ENCODE measurements around the gene CHKB. TPM values are rescaled to one million over a fixed set of nuclear protein-coding genes. Genes with fewer than 3 reads are reported as not detected.
A peak's percentile ranks its signal among the peaks of the same experiment; 100 is the strongest.
"Not testable (repeated sequence)": the region's sequence is repeated elsewhere in the genome, so short reads cannot be mapped to it uniquely, and the experiment has no call there.

Gene CHKB
- total RNA-seq, 1 donor from 2014 or later, result 94.6 TPM

GRCh38 chr22:50544746-50545253 is 37.8 kb downstream of the CHKB start:
- Mint-ChIP-seq H3K4me3 (ENCODE audit: unreplicated experiment) (no peak overlapping the region), H3K27ac (ENCODE audit: unreplicated experiment) (no peak overlapping the region), H3K4me1 (ENCODE audit: unreplicated experiment) (peaks cover 1% of the 10 kb centered on the region), H3K27me3 (ENCODE audit: unreplicated experiment) (no peaks in the 10 kb centered on the region), H3K36me3 (ENCODE audit: low read depth, unreplicated experiment) (no peaks in the 10 kb centered on the region), H3K9me3 (ENCODE audit: unreplicated experiment) (no peaks in the 10 kb centered on the region)
- no peak for DNase-seq (ENCODE audit: low spot score)
- no peak for TF ChIP-seq CTCF (IDR thresholded peaks at IDR 0.05; ENCODE audit: unreplicated experiment)

GRCh38 chr22:50544078-50544745 is 38.4 kb downstream of the CHKB start:
- Mint-ChIP-seq H3K4me1 (ENCODE audit: unreplicated experiment) (no peaks in the 10 kb centered on the region), H3K4me3 (ENCODE audit: unreplicated experiment) (no peak overlapping the region), H3K27me3 (ENCODE audit: unreplicated experiment) (no peaks in the 10 kb centered on the region), H3K9me3 (ENCODE audit: unreplicated experiment) (no peaks in the 10 kb centered on the region), H3K27ac (ENCODE audit: unreplicated experiment) (no peak overlapping the region), H3K36me3 (ENCODE audit: low read depth, unreplicated experiment) (no peaks in the 10 kb centered on the region)
- TF ChIP-seq CTCF (IDR thresholded peaks at IDR 0.05; ENCODE audit: unreplicated experiment), result peak; percentile 41
- DNase-seq (ENCODE audit: low spot score), result peak; percentile 88

- H3K27ac Mint-ChIP-seq (ENCODE audit: unreplicated experiment), result no peak overlapping the region
- H3K4me1 Mint-ChIP-seq (ENCODE audit: unreplicated experiment), result peaks cover 6% of the 10 kb centered on the region
- no peaks in the 10 kb centered on the region for H3K9me3 Mint-ChIP-seq (ENCODE audit: unreplicated experiment)
- DNase-seq (ENCODE audit: low spot score), result no peak
- H3K4me3 Mint-ChIP-seq (ENCODE audit: unreplicated experiment), result no peak overlapping the region
- no peak for TF ChIP-seq CTCF (IDR thresholded peaks at IDR 0.05; ENCODE audit: unreplicated experiment)
- H3K27me3 Mint-ChIP-seq (ENCODE audit: unreplicated experiment), result peaks cover 2% of the 10 kb centered on the region
- no peaks in the 10 kb centered on the region for H3K36me3 Mint-ChIP-seq (ENCODE audit: low read depth, unreplicated experiment)
Observed at GRCh38 chr22:50542416-50542927, 40.2 kb downstream of the CHKB start.

GRCh38 chr22:50541667-50542026 is 41.0 kb downstream of the CHKB start:
- H3K27ac Mint-ChIP-seq (ENCODE audit: unreplicated experiment); H3K4me1 Mint-ChIP-seq (ENCODE audit: unreplicated experiment); H3K4me3 Mint-ChIP-seq (ENCODE audit: unreplicated experiment); DNase-seq (ENCODE audit: low spot score); H3K9me3 Mint-ChIP-seq (ENCODE audit: unreplicated experiment); H3K27me3 Mint-ChIP-seq (ENCODE audit: unreplicated experiment); H3K36me3 Mint-ChIP-seq (ENCODE audit: low read depth, unreplicated experiment): not testable (repeated sequence)

GRCh38 chr22:50540381-50540780 is 42.3 kb downstream of the CHKB start:
- no peak for DNase-seq (ENCODE audit: low spot score)
- Mint-ChIP-seq H3K9me3 (ENCODE audit: unreplicated experiment) (no peaks in the 10 kb centered on the region), H3K27me3 (ENCODE audit: unreplicated experiment) (peaks cover 2% of the 10 kb centered on the region), H3K4me1 (ENCODE audit: unreplicated experiment) (peaks cover 6% of the 10 kb centered on the region), H3K4me3 (ENCODE audit: unreplicated experiment) (no peak overlapping the region), H3K36me3 (ENCODE audit: low read depth, unreplicated experiment) (no peaks in the 10 kb centered on the region), H3K27ac (ENCODE audit: unreplicated experiment) (no peak overlapping the region)
- no peak for TF ChIP-seq CTCF (IDR thresholded peaks at IDR 0.05; ENCODE audit: unreplicated experiment)

Measured in endothelial cell (in vitro differentiated cells).